Skin of body (tissue), 2 donors: ENCODE data around the gene PAFAH2. TPM values are rescaled to one million over a fixed set of nuclear protein-coding genes. Genes with fewer than 3 reads are reported as not detected.
"Not testable (repeated sequence)": the region's sequence is repeated elsewhere in the genome, so short reads cannot be mapped to it uniquely, and the experiment has no call there.

Experiments
- DNase-seq: peaks from one replicate; lab custom pipeline; 2025; lab: John Stamatoyannopoulos, UW
- total RNA-seq: library from RNA; depleted of rRNA; stranded (reverse); fragments of >200 nt; gene quantifications from one replicate; pipeline ENCODE4 v1.2.3, GENCODE V29; 2014

PAFAH2 gene
- total RNA-seq, 1 donor from 2014 or later = 10.2 TPM

DNA sequence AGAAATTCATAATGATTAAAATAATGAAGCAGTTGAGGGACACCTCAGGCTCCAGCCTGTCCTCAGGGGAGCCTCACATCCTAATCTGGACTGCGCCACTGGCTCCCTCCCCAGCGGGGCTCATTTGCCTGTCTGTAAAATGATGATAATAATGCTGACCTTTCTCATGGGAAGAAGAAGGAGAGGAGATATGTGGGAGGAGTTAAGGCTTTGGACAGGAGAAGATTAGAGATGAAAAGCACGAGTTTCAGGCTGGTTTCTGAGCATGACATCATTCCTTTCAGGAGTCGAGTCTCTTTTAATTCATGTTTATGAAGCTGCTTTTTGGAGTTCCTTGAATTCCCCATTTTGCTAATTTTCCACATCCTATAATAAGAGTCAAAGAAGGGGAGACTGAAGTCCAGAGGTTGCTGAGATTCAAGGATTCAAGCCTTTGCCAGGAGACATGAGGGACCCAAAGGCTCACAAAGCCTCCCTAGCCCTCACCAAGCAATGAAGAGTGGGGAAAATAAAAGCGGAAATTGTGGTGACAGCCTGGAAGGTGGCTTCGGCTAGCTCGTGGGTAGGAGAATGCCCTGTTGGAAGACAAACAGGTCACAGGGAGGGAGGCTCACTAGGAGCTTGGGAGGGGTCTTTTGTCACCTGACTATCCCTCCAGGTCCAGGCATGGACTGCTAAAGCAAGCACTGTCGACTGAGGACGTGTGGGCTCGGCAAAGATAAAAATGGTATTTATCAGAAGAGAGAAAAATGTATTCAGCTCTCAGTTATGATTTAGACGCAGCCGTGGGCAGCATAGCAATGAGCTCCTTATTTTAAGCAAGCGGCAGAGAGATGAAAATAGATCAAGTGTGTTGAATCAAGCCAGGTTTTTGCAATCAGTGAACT, 64.1 kb downstream of the PAFAH2 start:
- no peak for DNase-seq

DNA sequence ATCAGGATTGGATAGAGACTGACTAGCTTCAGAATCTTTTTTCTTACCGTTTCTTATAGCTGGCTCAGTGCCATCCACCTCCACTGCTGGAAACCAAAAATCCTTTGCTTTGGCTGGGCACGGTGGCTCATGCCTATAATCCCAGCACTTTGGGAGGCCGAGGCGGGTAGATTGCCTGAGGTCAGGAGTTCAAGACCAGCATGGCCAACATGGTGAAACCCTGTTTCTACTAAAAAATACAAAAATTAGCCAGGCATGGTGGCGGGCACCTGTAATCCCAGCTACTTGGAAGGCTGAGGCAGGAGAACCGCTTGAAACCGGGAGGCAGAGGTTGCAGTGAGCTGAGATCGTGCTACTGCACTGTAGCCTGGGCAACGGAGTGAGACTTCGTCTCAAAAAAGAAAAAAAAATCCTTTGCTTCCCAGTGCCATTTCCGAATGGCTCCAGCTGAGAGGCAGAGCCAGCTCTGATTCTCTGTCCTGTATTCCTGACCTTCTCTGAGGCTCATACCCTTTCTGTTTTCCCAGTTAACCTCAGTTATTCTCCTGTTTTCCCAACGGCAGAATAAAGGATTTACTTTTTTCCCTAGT, 65.0 kb downstream of the PAFAH2 start:
- not testable (repeated sequence) for DNase-seq

- no peak for DNase-seq
Measured at GRCh38 chr1:25932321-25932720, 65.5 kb downstream of the PAFAH2 start.

GRCh38 chr1:25929016-25929415, 68.8 kb downstream of the PAFAH2 start:
- no peak for DNase-seq

DNA sequence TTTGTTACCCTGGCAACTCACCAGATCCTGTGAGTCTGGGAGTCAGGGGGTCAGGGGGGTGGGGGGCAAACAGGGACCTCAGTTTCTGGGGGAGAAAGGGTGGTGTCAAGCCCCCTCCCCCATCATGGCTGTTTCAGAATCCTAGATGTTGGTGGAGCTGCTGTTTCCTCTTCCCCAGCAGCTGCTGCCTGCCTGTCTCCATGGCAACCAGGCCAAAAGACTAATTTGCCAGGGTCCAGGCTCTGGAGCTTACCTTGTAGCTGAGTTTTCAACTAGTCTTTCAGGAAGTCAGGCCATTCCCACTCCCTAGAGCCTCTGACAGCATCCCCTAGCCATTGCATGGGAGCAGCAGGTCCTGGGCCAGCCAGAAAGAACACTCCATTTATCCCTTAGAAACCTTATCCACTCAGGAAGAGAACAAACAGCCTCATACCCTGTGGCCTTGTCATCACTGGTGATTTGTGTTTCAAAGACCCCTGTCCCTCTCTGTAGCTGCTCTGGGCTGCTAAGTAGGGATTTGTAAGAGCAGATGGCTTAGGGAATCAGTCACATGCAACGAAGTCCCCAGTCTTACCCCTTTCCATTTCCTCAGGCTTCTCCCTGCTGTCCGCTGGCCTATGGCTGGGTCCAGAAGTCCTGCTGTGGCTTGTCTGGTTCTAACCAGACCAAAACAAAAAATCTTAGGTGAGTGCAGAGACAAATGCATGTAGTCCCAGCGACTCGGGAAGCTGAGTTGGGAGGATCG, 70.2 kb downstream of the PAFAH2 start:
- no peak for DNase-seq

DNA sequence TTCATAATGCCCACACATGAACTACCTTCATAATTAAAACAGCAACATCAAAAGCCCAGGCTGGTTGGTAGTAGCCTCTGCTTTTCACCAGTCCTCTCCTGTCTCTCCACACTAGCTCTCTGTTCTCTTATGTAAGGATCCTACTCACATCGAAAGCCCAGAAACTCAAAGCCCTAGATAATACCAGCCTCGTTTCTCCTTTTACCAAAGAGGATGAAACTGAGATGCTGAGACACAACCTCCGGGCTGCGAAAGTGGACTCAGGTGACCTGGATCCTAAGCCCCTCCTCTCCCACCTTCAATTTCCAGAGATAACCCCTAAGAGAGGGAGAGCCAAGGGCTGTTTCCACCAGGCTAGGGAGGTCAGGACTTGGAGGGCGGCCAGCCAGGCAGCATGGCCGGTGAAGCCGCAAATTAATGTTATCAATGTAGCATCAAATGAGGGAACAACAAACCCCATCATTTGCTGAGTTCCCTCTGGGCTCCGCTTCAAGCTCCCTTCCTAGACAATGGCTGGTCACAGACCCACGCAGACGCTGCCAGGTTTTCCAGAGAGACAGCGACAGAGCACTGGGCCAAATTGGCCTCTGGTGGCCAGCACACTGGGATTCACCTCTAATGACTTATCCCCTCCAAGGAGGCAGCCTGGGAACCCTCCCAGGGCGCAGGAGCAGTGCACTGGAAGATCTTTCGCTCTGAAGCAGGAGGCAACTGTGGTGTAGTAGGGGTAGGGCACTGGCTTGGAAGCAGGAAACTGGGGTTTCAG, 70.9 kb downstream of the PAFAH2 start:
- DNase-seq = no peak

GRCh38 chr1:25924454-25924853, 73.4 kb downstream of the PAFAH2 start:
- no peak for DNase-seq

DNA sequence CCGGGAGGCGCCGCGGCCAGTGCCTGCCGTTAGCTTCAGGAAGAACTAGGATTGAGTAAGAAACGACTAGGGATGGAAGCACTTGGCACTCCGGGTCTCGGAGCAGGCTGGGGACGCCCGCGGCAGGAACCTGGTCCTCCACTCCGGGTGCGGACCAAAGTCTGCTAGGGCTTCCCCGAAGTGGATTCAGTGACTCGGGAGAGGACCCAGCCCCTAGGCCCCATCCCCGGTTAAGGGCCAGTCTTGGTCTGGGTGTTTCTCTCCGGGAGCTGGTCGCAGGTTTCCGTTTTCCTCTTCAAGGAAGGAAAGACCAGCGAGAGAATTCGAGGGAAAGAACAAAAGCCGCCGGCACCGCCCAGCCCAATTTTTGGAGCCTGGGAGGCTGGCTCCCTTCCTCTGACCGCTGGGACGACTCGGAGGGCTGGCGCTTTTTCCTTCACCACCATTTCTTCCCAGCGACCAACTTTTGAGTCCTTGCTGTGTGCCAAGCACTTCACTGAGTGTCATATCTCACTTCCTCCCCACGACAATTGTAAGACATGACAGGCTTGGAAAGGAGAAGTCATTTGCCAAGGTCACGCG, 74.8 kb downstream of the PAFAH2 start:
- no peak for DNase-seq

DNA sequence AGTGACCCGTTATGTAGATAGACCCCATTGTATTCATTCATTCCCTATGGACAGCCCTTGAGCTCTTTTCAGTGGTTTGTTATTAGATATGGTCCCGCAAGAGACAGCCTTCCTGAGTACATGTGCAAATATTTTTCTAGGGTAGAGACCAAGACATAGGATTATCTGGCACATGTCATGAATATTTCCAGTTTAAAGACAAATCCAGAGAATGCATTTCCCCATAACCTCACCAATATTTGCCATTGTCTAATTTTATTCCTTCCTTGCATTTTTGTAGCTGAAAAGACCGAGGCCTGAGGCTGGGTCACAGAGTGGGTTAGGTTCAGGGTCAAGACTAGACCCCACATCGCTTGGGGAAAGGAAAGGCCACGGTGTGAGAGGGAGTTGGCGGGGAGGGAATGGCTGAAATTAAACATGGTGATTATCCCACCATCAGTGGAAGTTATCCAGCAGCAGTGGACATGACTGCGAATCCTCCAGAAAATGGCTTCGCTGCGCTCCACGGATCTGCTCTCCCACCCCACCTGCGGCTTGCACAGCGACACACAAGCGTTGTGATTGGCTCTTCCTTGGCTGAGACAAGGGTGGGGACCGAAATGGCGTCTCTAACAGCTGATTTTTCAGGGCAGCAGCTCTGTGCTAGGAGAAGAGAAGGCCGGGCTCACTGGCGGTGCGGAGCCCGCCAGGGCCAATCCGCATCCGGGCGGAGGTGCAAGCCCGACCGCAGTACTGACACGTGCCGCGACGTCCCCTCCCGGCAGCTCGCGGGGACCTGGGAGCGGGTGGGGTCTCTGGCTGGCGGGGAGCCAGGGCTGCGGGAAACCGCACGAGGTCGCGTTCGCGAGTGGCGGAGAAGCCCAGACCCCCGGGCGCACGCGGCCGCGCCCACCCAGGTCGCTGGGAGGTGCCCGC, 75.5 kb downstream of the PAFAH2 start:
- peak; percentile 40 for DNase-seq

DNA sequence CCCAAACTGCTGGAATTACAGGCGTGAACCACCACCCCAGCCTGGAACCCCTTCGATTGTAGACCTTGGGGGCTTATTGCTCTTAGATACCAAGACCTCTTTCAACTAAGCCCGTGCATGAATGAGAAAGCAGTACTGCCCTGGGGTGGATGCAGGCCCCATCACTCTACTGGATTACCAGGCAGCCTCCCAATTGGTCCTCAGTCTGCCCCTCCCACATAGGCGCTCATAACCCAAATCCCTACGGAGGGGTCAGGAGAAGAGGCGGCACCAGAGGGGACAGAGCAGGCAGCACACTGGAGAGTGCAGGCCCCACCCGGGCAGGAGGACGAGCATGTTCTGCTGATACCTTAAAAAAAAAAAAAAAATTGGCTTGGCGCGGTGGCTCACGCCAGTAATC, 79.2 kb downstream of the PAFAH2 start:
- no peak for DNase-seq

GRCh38 chr1:25917996-25918395, 79.9 kb downstream of the PAFAH2 start:
- DNase-seq = no peak

DNA sequence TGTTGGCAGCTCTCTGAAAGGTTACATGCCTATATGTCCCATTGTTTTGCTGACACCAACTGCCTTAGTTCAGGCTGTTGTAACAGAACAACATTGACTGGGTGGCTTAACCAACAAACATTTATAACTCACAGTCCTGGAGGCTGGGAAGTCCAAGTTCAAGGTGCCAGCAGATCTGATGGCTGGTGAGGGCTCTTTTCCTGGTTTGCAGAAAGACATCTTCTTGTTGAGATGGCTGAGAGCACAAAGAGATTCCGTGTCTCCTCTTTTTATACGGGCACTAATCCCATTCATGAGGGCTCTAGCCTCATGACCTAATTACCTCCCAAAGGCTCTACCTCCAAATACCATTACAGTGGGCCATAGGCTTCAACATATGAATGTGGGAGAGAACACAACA, 81.4 kb downstream of the PAFAH2 start:
- DNase-seq = no peak

GRCh38 chr1:25914074-25914995, 83.5 kb downstream of the PAFAH2 start:
- no peak for DNase-seq

DNA sequence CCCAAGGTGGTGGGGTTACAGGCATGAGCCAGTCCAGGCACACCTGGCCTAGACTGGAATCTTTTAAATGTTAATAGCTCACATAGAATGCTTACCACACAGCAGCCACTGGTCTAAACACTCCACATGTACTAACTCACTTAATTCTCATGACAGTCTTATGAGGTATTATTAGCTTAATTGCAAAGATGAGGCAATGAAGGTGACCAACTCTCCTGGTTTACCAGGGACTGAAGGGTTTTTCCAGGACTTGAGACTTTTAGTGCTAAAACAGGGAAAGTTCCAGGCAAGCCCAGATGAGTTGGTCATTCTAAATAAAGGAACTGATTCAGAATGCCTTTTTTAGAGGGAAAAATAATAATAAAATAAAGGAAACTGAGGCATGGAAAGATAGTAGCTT, 84.7 kb downstream of the PAFAH2 start:
- DNase-seq = no peak

DNA sequence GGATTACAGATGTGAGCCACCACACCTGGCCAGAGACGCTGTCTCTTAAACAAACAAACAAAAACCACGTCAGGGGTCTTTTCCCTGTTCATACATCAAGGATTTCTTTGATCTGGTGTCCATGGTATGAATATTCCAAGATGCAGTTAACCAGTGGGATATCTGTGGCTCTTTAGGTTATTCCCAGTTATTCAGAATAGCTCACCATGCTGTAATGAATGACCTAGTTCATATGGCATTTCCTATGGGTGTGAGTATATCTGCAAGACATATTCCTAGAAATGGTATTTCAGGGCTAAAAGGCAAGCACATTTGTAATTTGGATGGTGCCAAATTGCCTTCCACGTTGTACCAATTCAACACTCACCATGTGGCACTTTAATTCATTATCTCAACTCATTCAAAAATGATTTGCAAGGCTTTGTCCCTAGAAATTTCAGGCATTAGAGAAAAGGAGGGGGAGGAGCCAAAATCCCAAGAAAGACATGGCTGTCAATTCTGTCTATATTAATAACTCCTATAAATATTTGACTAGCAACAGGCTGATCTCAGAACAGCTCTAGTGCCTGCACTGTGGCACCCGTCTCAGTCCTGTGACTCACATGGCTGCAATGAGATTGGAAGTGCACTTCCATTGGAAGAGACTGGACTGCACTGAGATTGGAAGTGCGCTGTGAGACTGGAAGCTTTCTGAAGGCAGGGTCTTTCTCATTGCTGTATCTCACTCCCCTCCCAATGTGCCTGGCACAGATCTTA, 85.6 kb downstream of the PAFAH2 start:
- no peak for DNase-seq

DNA sequence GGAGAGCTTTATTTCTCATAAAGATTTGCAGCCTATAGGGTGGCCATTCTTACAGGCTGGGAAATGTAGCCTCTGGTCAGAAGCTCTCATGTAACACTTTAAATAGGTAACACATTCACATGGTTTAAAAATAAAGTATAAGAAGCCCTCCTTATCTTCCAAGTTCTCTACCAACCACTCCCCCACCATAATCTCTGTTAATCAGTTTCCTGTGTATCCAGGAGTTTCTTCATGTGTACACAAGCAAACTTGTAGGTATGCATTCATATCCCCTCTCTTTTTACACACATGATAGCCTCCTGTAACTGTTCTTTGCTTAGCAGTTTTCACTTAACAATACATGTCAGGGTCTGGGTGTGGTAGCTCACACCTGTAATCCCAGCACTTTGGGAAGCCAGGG, 86.7 kb downstream of the PAFAH2 start:
- DNase-seq = no peak
